K562 (cell line): ENCODE data around the gene ISG20L2. TPM values are rescaled to one million over a fixed set of nuclear protein-coding genes. Genes with fewer than 3 reads are reported as not detected.
A peak's percentile ranks its signal among the peaks of the same experiment; 100 is the strongest.

Experiments
- CREB1 ChIP-seq, 2 experiments: sonication (generic) in 1 of 2; formaldehyde crosslinking in 1 of 2; IDR thresholded peaks; 2 replicates each; pipeline versions ENCODE4 v1.6.1 to v1.8.0; 2012 to 2022; ENCODE audit warnings: inconsistent platforms in 1 of 2, mild to moderate bottlenecking in 1 of 2, missing genetic modification reagents in 1 of 2, moderate library complexity in 1 of 2
- ELF1 ChIP-seq: fragments of 200-800 bp; sonication (Bioruptor generic); IDR thresholded peaks from 2 replicates; pipeline ENCODE4 v1.6.1; 2016; ENCODE audit warnings: missing genetic modification characterization, missing compliant biosample characterization
- FOXK1 ChIP-seq: sonication (generic); formaldehyde crosslinking; IDR thresholded peaks from 2 replicates; pipeline ENCODE4 v1.8.0; 2022; ENCODE audit warnings: missing genetic modification reagents, mild to moderate bottlenecking, borderline replicate concordance
- JUN ChIP-seq, 2 experiments: sonication (generic) in 1 of 2; formaldehyde crosslinking in 1 of 2; IDR thresholded peaks; 2 replicates each; pipeline versions ENCODE4 v1.6.1 to v1.8.0; 2012 to 2022; ENCODE audit warnings: borderline replicate concordance in 2 of 2, mild to moderate bottlenecking in 2 of 2, improper control_type of control experiment in 1 of 2, low read depth in 1 of 2, low read length in 1 of 2, missing genetic modification reagents in 1 of 2
- KAT7 ChIP-seq: sonication (generic); formaldehyde crosslinking; IDR thresholded peaks from 2 replicates; pipeline ENCODE4 v1.8.0; 2022; ENCODE audit warnings: missing genetic modification reagents, mild to moderate bottlenecking, borderline replicate concordance
- POLR3A ChIP-seq: IDR thresholded peaks from 2 replicates; pipeline ENCODE4 v1.6.1; 2011; ENCODE audit warnings: borderline replicate concordance, mild to moderate bottlenecking, moderate library complexity; ENCODE audit not compliant: insufficient read length, insufficient read depth; ENCODE audit errors: extremely low read depth
- RB1 ChIP-seq: fragments of 450-650 bp; IDR thresholded peaks from 2 replicates; pipeline ENCODE4 v1.6.1; 2017; ENCODE audit warnings: low read depth, mild to moderate bottlenecking
- ZC3H8 ChIP-seq: fragments of 450-650 bp; IDR thresholded peaks from 2 replicates; pipeline ENCODE4 v1.6.1; 2017
- ZNF184 ChIP-seq: sonication (generic); formaldehyde crosslinking; IDR thresholded peaks from 2 replicates; pipeline ENCODE4 v1.5.0; 2020; ENCODE audit warnings: missing genetic modification reagents
- ZNF408 ChIP-seq: fragments of 250-450 bp; sonication (Bioruptor Pico); IDR thresholded peaks from 2 replicates; pipeline ENCODE4 v1.4.0; 2020; ENCODE audit warnings: low read depth, mild to moderate bottlenecking, moderate library complexity
- ZZZ3 ChIP-seq: fragments of 450-650 bp; IDR thresholded peaks from 2 replicates; pipeline ENCODE4 v1.6.1; 2016; ENCODE audit warnings: antibody characterized with exemption, mild to moderate bottlenecking, moderate library complexity
- polyA plus RNA-seq, 8 experiments: library from polyadenylated mRNA; depleted of rRNA in 4 of 8; stranded (reverse) in 5 of 8; unstranded in 3 of 8; fragments of >200 nt; fragmentation: Nextera tagmentation in 2 of 8; fragmentation: Illumina TruSeq in 1 of 8; extraction: Ambion mirVana in 2 of 8; extraction: Trizol in 1 of 8; gene quantifications; 2 replicates each; pipeline versions ENCODE4 v1.2.1 to v1.2.3, GENCODE V29; 2011 to 2014; ENCODE audit warnings: inconsistent platforms in 1 of 8, missing spikeins in 1 of 8
- total RNA-seq, 7 experiments: library from RNA; depleted of rRNA in 6 of 7; stranded (reverse); fragments of >200 nt in 6 of 7; fragmentation: Illumina TruSeq in 2 of 7; extraction: Trizol in 2 of 7; gene quantifications; 2 replicates each; pipeline versions ENCODE4 v1.2.1 to v1.2.3, GENCODE V29; 2011 to 2021; ENCODE audit warnings: low replicate concordance in 1 of 7
- TF ChIP-seq, protein P1 (sequence below): sonication (generic); formaldehyde crosslinking; IDR thresholded peaks from 2 replicates; pipeline ENCODE4 v1.5.0; 2020; ENCODE audit warnings: missing genetic modification reagents
- TF ChIP-seq, protein P2 (sequence below): sonication (generic); formaldehyde crosslinking; IDR thresholded peaks from 2 replicates; pipeline ENCODE4 v1.8.0; 2022; ENCODE audit warnings: missing genetic modification reagents, mild to moderate bottlenecking, borderline replicate concordance
- TF ChIP-seq, protein P3 (sequence below): fragments of 250-450 bp; sonication (Bioruptor Pico); IDR thresholded peaks from 2 replicates; pipeline ENCODE4 v1.4.0; 2020; ENCODE audit warnings: mild to moderate bottlenecking, moderate library complexity
- TF ChIP-seq, protein P4 (sequence below): fragments of 250-450 bp; sonication (Bioruptor Pico); IDR thresholded peaks from 2 replicates; pipeline ENCODE4 v1.4.0; 2020
- TF ChIP-seq, protein P5 (sequence below): sonication (generic); formaldehyde crosslinking; IDR thresholded peaks from 2 replicates; pipeline ENCODE4 v1.8.0; 2022; ENCODE audit warnings: missing genetic modification reagents, mild to moderate bottlenecking, borderline replicate concordance

ISG20L2 gene
- total and polyA plus RNA-seq, 9 of the 15 experiments (the other 6 are each of a cell fraction or from before 2014, with no cell fraction given): 21.3 to 130 (median 50.3) TPM

DNA sequence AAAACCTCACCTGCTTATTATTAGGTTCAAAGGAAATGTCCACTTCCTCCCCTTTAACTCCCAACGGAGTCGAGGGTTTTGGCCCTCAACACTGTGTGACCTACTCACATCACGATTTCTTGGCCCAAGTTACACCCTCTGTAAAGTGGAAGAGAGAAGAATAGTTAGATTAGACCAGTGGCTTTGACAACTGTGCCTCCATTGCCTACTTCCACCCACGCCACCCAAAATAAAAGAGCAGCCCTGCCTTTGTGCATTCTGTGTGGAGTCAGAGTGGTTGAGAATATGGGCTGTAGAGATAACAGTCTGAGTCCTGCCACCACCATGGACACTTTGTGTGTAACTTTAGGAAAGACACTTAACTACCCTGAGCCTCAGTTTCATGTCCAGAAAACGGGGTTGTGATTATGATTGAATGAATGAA, 27.0 kb upstream of the ISG20L2 start (continued):
- TF ChIP-seq, protein P1, sequence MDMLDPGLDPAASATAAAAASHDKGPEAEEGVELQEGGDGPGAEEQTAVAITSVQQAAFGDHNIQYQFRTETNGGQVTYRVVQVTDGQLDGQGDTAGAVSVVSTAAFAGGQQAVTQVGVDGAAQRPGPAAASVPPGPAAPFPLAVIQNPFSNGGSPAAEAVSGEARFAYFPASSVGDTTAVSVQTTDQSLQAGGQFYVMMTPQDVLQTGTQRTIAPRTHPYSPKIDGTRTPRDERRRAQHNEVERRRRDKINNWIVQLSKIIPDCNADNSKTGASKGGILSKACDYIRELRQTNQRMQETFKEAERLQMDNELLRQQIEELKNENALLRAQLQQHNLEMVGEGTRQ (CRISPR knock-in tag): no peak
- no peak for TF ChIP-seq ZC3H8
- no peak for TF ChIP-seq ELF1 (tag)
- TF ChIP-seq, protein P2, sequence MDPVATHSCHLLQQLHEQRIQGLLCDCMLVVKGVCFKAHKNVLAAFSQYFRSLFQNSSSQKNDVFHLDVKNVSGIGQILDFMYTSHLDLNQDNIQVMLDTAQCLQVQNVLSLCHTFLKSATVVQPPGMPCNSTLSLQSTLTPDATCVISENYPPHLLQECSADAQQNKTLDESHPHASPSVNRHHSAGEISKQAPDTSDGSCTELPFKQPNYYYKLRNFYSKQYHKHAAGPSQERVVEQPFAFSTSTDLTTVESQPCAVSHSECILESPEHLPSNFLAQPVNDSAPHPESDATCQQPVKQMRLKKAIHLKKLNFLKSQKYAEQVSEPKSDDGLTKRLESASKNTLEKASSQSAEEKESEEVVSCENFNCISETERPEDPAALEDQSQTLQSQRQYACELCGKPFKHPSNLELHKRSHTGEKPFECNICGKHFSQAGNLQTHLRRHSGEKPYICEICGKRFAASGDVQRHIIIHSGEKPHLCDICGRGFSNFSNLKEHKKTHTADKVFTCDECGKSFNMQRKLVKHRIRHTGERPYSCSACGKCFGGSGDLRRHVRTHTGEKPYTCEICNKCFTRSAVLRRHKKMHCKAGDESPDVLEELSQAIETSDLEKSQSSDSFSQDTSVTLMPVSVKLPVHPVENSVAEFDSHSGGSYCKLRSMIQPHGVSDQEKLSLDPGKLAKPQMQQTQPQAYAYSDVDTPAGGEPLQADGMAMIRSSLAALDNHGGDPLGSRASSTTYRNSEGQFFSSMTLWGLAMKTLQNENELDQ: no peak
- TF ChIP-seq, protein P3, sequence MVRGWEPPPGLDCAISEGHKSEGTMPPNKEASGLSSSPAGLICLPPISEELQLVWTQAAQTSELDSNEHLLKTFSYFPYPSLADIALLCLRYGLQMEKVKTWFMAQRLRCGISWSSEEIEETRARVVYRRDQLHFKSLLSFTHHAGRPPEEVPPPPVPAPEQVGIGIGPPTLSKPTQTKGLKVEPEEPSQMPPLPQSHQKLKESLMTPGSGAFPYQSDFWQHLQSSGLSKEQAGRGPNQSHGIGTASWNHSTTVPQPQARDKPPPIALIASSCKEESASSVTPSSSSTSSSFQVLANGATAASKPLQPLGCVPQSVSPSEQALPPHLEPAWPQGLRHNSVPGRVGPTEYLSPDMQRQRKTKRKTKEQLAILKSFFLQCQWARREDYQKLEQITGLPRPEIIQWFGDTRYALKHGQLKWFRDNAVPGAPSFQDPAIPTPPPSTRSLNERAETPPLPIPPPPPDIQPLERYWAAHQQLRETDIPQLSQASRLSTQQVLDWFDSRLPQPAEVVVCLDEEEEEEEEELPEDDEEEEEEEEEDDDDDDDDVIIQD (CRISPR knock-in tag): no peak
- no peak for TF ChIP-seq ZNF408
- TF ChIP-seq, protein P4, sequence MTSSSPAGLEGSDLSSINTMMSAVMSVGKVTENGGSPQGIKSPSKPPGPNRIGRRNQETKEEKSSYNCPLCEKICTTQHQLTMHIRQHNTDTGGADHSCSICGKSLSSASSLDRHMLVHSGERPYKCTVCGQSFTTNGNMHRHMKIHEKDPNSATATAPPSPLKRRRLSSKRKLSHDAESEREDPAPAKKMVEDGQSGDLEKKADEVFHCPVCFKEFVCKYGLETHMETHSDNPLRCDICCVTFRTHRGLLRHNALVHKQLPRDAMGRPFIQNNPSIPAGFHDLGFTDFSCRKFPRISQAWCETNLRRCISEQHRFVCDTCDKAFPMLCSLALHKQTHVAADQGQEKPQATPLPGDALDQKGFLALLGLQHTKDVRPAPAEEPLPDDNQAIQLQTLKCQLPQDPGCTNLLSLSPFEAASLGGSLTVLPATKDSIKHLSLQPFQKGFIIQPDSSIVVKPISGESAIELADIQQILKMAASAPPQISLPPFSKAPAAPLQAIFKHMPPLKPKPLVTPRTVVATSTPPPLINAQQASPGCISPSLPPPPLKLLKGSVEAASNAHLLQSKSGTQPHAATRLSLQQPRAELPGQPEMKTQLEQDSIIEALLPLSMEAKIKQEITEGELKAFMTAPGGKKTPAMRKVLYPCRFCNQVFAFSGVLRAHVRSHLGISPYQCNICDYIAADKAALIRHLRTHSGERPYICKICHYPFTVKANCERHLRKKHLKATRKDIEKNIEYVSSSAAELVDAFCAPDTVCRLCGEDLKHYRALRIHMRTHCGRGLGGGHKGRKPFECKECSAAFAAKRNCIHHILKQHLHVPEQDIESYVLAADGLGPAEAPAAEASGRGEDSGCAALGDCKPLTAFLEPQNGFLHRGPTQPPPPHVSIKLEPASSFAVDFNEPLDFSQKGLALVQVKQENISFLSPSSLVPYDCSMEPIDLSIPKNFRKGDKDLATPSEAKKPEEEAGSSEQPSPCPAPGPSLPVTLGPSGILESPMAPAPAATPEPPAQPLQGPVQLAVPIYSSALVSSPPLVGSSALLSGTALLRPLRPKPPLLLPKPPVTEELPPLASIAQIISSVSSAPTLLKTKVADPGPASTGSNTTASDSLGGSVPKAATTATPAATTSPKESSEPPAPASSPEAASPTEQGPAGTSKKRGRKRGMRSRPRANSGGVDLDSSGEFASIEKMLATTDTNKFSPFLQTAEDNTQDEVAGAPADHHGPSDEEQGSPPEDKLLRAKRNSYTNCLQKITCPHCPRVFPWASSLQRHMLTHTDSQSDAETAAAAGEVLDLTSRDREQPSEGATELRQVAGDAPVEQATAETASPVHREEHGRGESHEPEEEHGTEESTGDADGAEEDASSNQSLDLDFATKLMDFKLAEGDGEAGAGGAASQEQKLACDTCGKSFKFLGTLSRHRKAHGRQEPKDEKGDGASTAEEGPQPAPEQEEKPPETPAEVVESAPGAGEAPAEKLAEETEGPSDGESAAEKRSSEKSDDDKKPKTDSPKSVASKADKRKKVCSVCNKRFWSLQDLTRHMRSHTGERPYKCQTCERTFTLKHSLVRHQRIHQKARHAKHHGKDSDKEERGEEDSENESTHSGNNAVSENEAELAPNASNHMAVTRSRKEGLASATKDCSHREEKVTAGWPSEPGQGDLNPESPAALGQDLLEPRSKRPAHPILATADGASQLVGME (CRISPR knock-in tag): 0 out of 2 replicates have a peak, but pooled peaks have one; percentile 63
- no peak for TF ChIP-seq JUN (IDR thresholded peaks at IDR 0.05; ENCODE audit: borderline replicate concordance, low read depth, low read length)
- TF ChIP-seq JUN (CRISPR knock-in tag; IDR thresholded peaks at IDR 0.05; ENCODE audit: borderline replicate concordance): no peak
- TF ChIP-seq POLR3A: no peak
- no peak for TF ChIP-seq KAT7 (CRISPR knock-in tag)
- TF ChIP-seq ZNF184 (CRISPR knock-in tag): no peak
- TF ChIP-seq ZZZ3: no peak
- peak; percentile 27; the same call in 1 of the 2 replicates for TF ChIP-seq CREB1 (IDR thresholded peaks at IDR 0.05)
- no peak for TF ChIP-seq CREB1 (CRISPR knock-in tag; IDR thresholded peaks at IDR 0.05)
- TF ChIP-seq RB1: no peak
- TF ChIP-seq FOXK1: no peak
- TF ChIP-seq, protein P5, sequence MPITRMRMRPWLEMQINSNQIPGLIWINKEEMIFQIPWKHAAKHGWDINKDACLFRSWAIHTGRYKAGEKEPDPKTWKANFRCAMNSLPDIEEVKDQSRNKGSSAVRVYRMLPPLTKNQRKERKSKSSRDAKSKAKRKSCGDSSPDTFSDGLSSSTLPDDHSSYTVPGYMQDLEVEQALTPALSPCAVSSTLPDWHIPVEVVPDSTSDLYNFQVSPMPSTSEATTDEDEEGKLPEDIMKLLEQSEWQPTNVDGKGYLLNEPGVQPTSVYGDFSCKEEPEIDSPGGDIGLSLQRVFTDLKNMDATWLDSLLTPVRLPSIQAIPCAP (CRISPR knock-in tag): no peak
